GM04503 (cell line): ENCODE data around the gene ZNF205.
A peak's percentile ranks its signal among the peaks of the same experiment; 100 is the strongest.
"Not testable (repeated sequence)": the region's sequence is repeated elsewhere in the genome, so short reads cannot be mapped to it uniquely, and the experiment has no call there.

Source experiments
- DNase-seq: peaks from one replicate; pipeline ENCODE4 v3.0.0-alpha.2; 2012; ENCODE audit warnings: low read depth

The ZNF205 gene

DNA sequence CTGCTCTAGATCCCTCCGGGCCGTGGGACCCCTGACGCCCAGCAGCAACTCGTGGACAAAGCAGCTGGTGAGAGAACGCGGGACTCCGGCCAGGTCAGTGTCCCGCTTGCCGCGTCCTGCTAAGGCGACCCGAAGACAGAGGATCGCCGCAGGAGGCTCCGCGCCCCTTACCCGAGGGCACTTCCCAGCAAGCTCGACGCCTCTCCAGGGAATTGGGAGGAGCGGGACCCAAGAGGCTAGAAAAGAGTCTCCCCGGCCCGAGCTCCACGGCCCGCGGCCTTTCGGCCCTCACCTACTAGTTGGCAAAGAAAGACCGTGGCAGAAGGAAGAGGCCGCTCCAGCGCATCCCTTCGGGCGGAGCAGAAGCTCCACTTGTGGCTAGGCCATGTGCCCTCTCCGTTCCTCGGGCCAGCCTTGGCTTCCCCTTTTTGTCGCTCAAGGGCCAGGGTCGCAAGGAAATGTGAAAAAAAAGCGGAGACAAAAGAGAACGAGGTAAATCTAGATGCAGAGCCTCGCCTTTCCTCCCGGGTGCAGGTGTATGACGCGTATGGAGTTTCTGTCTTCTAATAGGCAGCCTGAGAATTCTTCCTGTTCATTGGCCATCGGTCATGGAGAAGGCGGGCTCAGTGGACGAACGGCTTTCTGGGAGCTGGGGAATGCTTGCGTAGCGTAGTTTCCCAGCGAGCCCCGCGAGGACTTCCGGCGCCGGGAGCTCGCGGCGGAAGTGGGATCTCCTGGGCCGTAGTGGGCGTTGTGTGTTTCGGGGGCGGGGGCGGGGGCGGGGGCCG, 22.1 kb downstream of the ZNF205 start, which contains the start of gene ZNF213:
Gene ZNF213, plus strand, starts transcription at position 692 of the 788 bp plus-strand sequence. CDS start 2,252 bp downstream, outside the sequence.
- DNase-seq = peak; percentile 95

DNA sequence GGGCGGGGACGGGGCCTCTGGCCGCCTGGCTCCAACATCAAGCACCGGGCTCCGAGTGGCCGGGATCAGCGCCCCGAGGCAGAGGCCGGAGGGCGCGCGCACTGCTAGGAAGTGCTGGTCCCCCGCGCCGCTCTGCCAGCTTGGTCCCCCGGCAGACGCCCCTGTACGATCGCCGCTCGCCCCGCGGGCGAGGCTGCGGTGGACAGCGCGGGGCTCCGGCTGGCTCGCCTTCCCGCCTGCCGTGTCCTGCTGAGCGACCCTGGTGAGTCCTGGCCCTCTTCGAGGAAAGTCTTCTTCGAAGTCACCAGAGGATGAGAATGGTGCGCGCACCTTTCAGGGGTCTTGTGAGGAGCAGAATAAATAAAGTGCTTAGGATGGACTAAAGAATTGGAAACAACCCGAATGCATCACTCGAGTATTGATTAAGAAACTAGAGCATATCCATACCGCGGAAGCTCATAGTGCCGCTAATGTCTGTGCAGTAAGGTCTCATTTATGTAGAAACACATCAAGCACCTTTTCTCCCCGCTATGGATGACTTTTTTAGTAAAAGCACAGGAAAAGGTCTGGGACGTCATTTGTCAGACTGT, 22.8 kb downstream of the ZNF205 start:
- DNase-seq = no peak

DNA sequence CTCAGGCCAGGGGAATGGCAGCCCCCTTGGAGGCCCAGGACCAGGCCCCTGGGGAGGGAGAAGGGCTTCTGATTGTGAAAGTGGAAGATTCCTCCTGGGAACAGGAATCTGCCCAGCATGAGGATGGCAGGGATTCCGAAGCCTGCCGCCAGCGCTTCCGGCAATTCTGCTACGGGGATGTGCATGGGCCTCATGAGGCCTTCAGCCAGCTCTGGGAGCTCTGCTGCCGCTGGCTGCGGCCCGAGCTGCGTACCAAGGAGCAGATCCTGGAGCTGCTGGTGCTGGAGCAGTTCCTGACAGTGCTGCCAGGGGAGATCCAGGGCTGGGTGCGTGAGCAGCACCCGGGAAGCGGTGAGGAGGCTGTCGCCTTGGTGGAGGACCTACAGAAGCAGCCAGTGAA, 24.9 kb downstream of the ZNF205 start:
- DNase-seq = no peak

DNA sequence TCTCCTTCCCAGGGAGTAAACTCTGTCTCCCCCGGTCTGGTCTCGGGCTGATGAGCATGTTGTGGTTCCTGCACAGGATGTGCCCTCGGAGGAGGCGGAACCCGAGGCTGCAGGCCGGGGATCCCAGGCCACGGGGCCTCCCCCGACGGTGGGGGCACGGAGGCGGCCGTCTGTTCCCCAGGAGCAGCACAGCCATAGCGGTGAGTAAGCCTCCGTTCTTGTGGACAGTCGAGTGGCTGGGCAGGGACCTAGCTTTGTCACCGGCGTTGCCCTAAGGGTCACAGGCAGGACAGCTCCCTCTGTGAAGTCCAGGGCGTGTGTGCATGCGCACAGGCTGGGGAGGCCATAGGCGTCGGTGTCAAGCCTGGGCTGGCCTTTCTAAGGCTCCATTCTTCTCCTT, 26.0 kb downstream of the ZNF205 start:
- DNase-seq = no peak

DNA sequence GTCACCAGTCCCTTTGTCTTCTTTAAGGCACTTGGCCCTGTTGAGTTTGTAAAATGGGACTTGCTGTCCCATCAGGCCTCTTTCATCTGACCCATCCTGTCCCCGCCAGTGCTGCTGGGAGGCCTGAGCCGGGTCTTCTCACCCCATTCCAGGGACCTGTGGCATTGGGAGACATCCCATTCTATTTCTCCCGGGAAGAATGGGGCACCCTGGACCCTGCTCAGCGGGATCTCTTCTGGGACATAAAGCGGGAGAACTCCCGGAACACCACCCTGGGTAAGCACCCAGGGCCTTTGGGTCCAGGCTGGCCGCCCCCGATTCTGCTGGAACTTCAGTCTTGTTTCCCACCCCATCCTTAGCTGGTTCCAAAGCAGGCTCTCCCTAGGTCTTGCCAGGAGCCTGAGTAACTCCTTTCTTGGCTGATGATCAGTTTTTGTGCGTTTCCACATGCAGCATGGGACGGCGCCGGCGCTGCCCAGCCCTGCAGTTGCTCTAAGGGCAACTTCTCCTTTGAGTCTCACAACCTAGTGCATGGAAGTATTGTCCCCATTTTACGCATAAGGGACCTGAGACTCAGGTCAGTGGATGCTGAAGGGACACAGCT, 26.5 kb downstream of the ZNF205 start:
- DNase-seq = no peak

DNA sequence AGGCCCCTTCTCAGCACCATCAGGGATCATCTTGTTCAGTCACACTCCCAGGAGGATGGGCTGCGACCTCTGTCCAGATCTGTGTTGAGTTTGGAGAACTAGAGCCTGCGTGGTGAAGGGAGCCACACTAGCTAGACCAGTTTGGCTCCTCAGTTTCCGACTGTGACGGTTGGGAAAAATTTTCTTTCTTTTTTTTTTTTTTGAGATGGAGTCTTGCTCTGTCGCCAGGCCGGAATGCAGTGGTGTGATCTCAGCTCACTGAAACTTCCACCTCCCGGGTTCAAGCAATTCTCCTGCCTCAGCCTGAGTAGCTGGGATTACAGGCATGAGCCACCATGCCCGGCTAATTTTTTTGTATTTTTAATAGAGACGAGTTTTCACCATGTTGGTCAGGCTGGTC, 27.2 kb downstream of the ZNF205 start:
- DNase-seq = not testable (repeated sequence)

DNA sequence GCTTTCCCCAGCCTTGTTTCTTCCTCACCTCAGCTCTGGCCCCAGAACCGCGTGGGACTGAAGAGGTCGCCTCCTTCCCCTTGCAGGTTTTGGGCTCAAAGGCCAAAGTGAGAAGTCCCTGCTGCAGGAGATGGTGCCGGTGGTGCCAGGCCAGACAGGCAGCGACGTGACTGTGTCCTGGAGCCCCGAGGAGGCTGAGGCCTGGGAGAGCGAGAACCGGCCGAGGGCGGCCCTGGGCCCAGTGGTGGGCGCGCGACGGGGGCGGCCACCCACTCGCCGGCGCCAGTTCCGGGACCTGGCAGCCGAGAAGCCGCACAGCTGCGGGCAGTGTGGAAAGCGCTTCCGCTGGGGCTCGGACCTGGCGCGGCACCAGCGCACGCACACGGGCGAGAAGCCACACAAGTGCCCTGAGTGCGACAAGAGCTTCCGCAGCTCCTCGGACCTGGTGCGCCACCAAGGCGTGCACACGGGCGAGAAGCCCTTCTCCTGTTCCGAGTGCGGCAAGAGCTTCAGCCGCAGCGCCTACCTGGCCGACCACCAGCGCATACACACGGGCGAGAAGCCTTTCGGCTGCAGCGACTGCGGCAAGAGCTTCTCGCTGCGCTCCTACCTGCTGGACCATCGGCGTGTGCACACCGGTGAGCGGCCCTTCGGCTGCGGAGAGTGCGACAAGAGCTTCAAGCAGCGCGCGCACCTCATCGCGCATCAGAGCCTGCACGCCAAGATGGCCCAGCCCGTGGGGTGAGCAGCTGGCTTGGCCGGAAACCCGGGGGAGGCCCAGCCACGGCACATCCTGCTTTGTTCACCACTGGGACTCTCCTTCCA, 28.4 kb downstream of the ZNF205 start:
- no peak for DNase-seq

DNA sequence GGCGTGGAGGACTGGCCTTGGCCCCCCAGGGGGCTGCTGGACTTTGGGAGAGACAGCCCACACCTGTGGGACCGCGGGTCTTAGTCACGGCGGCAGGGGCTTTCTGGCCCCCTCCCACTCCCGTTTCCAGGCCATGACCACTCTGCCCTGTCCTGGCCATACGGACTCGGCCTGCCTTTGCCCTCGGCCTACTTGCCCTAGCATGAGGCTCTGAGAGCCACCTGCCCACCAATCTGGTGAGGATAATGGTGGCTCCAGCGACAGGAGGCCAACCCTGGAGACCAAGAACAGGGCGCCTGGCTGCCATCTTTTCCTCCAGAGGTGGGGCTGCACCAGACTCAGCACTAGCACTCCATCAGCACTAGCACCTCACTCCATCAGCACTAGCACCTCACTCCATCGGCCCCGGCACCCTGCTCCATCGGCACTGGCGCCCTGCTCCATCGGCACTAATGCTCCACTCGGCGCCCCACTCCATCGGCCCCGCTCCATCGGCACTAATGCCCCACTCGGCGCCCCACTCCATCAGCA, 29.5 kb downstream of the ZNF205 start:
- DNase-seq = no peak

DNA sequence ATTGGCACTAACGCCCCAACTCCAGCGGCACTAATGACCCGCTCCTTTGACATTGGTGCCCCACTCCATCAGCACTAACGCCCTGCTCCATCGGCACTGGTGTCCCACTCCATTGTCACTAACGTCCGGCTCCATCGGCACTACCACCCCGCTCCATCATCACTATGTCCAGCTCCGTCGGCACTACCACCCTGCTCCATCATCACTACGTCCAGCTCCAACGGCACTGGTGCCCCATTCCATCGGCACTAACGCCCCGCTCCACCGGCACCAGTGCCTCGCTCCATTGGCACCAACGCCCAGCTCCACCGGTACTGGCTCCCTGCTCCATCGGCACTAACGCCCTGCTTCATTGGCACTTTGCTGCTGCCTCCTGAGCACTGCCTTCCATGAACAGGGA, 29.9 kb downstream of the ZNF205 start:
- DNase-seq = no peak

DNA sequence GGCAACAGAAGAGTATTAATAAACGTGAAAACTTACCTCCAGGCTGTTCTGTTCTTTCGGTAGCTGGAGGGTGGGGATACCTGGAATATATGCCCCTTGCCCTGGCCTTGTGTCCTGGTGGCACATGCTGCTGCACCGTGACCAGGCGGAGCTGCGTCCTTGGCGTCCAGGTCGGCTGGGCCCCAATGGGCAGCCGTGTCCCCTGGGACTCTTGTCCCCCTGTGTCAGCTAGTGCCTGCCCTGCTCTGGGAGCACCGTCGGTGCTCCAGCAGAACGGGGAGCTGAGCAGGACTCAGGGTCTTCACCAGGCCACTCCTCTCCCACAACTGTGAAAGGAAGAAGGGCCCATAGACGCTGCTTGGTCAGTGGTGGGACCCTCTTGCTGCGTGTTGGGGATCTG, 30.4 kb downstream of the ZNF205 start:
- DNase-seq = no peak

DNA sequence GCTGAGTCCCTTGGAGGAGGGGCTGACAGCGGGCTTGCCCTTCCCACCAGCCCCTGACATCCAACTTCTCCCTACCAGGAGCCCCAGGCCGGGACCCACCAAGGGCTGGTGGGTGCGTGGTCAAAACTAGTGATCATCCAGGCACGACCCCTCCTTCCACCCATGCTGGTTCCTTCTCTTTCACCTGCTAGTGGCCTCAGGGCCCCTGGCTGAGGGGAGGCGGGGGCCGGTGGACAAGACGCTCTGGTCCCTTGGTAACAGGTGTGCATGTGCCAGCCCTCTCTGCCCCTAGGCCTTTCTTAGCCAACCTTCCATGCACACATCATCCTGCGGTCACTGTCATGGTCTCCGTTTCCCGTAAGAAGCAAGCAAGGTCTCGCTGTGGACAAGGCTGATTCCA, 30.8 kb downstream of the ZNF205 start:
- no peak for DNase-seq

DNA sequence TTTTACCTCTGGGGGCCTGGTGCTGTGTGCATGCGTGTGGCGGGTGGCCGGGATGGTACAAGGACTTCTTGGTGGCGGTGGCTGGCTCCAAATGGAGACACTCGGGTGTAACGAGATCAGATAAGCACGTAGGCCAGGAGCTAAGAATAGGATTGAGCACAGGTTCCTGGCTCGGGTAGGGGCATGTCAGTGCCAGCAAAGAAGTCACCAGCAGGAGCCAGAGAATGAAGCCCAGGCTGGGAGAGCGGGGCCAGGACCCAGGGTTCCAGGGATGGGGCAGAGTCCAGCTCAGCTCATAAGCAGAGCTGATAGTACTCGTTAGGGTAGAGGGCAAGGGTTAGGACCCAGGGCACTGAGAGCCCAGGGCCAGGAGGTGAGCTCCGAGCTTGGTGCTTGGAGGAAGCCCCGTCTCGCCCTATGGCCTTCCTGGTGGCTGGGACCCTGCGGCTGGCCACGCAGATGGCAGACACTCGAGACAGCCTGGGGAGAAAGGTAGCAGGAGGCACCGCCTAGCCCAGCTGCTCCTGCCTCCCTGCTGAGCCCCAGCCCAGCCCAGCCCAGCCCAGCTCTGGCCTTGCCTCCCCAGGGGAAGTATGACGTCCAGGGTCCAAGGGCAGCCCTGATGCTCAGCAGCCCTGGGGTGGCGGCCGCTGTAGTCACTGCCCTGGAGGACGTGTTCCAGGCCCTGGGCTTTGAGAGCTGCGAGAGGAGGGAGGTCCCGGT, 31.4 kb downstream of the ZNF205 start:
- DNase-seq = no peak

DNA sequence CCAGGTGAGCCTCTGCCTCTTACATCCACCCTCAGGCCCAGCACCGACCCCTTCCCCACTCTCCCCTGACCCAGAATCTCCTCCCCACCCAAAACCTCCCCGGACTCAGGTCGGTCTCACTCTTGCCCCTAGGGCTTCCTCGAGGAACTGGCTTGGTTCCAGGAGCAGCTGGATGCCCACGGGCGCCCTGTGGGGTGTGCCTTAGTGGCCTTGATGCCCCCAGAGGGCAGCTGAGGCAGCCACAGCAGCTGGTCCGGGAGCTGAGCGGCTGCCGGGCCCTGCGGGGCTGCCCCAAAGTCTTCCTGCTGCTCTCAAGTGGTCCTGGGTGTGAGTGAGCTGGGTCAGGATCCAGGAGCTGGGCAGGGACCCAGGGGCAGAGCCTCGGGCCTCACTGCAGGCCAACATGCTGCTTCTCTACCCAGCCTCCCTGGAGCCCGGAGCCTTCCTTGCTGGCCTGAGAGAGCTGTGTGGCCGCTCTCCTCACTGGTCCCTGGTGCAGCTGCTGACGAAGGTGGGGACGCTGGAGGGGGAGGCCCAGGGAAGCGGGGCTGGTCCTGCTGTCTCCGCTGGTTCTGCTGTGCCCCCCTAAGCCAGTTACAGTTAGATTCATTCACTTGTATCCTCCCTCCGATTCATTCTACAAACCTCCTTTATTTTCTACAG, 32.1 kb downstream of the ZNF205 start:
- DNase-seq = no peak

DNA sequence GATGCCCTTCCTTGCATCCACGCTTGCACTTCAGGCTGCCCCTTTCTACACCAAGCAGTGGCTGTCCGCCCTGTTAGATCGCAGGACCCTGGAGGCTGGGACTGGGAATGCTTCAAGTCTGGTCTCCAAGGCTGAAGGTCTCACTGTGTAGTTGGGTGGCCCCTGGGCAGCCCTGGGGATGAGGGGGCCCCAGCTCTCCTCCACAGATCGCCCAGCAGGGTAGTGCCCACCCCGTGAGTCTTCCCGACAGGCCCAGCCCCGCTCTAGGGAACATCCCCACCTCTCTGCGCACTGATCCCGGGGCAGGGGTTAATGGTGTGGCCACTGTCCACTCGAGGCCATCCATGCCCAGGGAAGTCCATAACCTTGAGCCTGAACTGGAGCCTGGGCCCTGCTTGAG, 32.8 kb downstream of the ZNF205 start:
- no peak for DNase-seq

DNA sequence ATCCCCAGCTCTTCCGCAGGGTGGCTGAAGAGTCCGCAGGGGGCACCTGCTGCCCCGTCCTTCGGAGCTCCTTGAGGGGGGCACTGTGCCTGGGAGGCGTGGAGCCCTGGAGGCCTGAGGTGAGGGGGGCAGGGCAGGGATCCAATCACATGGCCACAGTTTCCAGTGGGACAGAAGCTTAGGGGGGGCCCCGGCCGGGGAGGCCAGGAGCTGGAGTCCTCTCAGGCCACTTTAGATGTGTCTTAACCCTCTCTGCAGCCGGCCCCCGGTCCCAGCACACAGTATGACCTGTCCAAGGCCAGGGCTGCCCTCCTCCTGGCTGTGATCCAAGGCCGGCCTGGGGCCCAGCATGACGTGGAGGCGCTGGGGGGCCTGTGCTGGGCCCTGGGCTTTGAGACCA, 33.3 kb downstream of the ZNF205 start:
- DNase-seq = no peak

DNA sequence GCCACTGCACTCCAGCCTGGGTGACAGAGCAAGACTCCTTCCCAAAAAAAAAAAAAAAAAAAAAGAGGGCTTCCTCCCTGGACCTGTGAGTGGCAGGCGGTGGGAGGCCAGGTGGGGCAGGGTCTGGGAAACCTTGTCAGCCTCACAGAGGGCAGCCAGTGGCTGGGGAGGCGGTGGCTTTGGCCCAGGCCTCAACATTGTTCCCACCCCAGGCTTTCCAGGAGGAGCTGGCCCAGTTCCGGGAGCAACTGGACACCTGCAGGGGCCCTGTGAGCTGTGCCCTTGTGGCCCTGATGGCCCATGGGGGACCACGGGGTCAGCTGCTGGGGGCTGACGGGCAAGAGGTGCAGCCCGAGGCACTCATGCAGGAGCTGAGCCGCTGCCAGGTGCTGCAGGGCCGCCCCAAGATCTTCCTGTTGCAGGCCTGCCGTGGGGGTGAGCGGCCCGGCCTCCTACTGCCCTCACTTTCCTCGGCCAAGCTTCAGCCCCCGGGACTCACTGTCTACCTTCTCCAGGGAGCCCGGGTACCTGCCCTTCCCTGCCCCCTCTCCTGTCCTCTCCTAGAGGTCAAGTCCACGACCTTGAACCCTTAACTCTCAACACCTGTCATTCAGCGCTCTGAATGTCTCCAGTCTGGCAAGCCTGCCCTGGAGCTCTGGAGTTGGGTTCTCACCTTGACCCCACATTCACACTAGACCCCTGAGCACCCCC, 34.8 kb downstream of the ZNF205 start:
- no peak for DNase-seq

DNA sequence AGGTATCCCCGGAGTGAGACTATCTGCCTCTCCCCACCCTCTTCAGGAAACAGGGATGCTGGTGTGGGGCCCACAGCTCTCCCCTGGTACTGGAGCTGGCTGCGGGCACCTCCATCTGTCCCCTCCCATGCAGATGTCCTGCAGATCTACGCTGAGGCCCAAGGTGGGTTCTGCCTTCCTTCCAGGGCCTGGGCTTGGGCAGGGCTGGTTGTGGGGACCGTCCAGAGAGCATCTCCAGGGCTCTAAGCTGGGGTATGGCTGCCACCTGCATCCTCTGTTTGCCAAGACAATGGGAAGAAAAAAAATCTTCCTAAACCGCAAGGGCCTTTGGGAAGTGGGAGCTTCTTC, 35.3 kb downstream of the ZNF205 start:
- DNase-seq = no peak

DNA sequence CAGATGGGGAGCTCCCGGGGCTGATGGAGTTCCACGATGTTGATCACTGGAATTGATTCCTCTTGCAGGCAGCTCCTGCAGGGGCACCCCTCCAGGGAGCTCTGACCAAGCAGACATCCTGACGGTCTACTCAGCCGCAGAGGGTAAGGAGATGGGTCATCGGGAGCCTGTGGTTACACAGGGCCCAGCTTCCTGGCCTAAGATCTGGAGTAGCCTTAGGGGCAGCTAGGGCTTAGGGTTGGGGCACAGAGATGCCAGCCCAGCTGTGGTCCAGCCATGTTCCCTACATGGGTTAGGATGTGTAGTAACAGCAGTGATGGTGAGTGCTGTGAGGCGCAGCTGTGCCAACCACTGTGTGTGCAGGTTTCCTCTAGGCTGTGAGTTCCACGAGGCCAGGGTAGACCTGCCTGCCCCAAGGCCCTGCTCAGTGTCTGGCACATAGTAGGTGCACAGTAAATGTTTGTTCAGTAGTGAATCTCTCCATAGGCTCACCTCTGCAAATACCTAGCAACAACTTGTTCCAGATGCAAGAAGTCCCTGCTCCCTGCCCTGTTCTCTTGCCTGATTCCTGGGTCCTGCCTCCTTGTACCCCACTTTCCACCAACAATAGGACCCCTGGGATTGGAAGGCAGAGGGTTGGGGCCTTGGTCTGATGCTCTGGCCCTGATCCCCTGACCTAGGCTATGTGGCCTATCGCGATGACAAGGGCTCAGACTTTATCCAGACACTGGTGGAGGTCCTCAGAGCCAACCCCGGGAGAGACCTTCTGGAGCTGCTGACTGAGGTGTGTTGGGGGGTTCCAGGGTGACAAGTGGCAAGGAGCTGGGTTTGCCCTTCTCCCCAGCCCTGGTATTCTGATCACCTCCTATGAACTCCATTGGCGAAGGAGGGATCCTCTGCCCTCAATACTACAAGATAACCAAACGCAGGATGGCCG, 36.1 kb downstream of the ZNF205 start:
- no peak for DNase-seq

DNA sequence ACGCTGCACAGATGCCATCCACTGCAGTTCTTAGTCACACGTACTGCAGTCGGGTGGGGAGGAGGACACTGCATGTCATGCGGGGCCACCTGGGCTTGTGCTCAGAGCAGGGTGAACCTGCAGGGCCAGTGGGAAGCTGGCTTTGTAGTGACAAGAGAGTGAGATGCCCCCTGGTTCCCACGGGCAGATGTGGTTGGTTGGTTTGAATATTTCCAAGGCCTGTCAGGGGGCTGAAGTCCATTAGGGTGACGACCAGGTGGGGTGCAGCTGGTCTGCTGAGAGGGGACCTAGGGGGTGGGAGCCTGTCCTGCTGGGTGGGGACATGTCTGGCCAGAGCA, 36.8 kb downstream of the ZNF205 start:
- DNase-seq = no peak
